ENCODE data around the gene RAB28.

RAB28 gene

DNA sequence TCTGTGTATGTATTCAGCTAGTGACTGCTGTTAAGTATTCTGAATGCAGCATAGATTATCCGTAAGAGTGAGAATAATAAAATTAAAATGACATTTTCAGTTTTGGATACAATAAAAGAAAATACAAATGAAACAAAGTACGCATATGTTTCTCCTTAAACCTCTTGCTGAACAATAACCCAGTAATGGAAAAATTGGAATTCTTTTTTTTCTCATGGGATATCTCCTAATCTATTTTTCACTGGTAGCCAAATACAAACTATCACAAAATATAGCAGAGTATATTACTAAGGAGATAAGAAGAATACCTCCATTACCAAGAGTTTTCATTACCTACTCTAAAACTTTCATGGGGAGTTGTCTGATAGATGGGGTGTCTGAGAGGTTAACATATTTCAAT, 6.0 kb downstream of the RAB28 start:
- H3K9ac ChIP-seq (ENCODE audit: low read length) = no peak overlapping the region
- peaks cover 4% of the 10 kb centered on the region; the same call in 1 of the 2 replicates for H4K20me1 ChIP-seq (ENCODE audit: insufficient read depth, low read length)
- no peaks in the 10 kb centered on the region for H3K27me3 ChIP-seq (ENCODE audit: low read depth, low read length)
- peaks cover 27% of the 10 kb centered on the region for H3K79me2 ChIP-seq (ENCODE audit: low read length)
- no peak overlapping the region for H2AFZ ChIP-seq (ENCODE audit: low read depth, low read length)
- no peak overlapping the region for H3K4me2 ChIP-seq (ENCODE audit: low read length)
- no peak overlapping the region for H3K27ac ChIP-seq (ENCODE audit: low read length)
- TF ChIP-seq, protein P1, sequence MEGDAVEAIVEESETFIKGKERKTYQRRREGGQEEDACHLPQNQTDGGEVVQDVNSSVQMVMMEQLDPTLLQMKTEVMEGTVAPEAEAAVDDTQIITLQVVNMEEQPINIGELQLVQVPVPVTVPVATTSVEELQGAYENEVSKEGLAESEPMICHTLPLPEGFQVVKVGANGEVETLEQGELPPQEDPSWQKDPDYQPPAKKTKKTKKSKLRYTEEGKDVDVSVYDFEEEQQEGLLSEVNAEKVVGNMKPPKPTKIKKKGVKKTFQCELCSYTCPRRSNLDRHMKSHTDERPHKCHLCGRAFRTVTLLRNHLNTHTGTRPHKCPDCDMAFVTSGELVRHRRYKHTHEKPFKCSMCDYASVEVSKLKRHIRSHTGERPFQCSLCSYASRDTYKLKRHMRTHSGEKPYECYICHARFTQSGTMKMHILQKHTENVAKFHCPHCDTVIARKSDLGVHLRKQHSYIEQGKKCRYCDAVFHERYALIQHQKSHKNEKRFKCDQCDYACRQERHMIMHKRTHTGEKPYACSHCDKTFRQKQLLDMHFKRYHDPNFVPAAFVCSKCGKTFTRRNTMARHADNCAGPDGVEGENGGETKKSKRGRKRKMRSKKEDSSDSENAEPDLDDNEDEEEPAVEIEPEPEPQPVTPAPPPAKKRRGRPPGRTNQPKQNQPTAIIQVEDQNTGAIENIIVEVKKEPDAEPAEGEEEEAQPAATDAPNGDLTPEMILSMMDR (IDR thresholded peaks at IDR 0.05; ENCODE audit: low read depth, low read length) = no peak
- TF ChIP-seq EZH2phosphoT487 (IDR thresholded peaks at IDR 0.05; ENCODE audit: low read depth) = no peak
- H3K4me1 ChIP-seq (ENCODE audit: low read length) = peaks cover 12% of the 10 kb centered on the region
- peaks cover 9% of the 10 kb centered on the region for H3K36me3 ChIP-seq (replicated peaks; ENCODE audit: low read depth, low read length)
- H3K4me3 ChIP-seq (ENCODE audit: low read length) = no peak overlapping the region
- no peaks in the 10 kb centered on the region for H3K9me3 ChIP-seq (ENCODE audit: insufficient read depth, low read length)

DNA sequence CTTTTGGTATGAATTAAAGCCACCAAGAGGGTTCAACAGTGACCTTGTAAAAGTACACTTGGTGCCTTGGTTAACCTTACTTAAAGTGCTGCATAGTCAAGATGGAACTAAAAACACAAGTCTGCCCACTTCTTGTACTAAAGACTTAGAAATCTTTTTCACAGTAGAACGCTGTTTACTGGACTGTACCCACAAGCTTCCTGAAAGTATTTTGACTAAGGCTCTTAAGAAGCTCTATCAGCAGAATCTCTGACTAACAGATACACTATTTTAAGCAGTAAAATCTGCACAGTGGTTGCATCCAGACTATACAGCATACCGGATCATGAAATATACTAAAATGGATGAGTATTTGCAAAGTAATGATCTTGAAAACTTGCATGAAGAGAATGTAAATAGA, 7.2 kb downstream of the RAB28 start:
- H4K20me1 ChIP-seq (ENCODE audit: insufficient read depth, low read length) = no peaks in the 10 kb centered on the region
- H2AFZ ChIP-seq (ENCODE audit: low read depth, low read length) = no peak overlapping the region
- no peak overlapping the region for H3K27ac ChIP-seq (ENCODE audit: low read length)
- peaks cover 9% of the 10 kb centered on the region for H3K36me3 ChIP-seq (replicated peaks; ENCODE audit: low read depth, low read length)
- H3K4me2 ChIP-seq (ENCODE audit: low read length) = no peak overlapping the region
- H3K79me2 ChIP-seq (ENCODE audit: low read length) = peaks cover 16% of the 10 kb centered on the region; the same call in 1 of the 2 replicates
- H3K9me3 ChIP-seq (ENCODE audit: insufficient read depth, low read length) = no peaks in the 10 kb centered on the region
- H3K9ac ChIP-seq (ENCODE audit: low read length) = no peak overlapping the region
- no peaks in the 10 kb centered on the region for H3K27me3 ChIP-seq (ENCODE audit: low read depth, low read length)
- H3K4me3 ChIP-seq (ENCODE audit: low read length) = no peak overlapping the region
- peaks cover 6% of the 10 kb centered on the region; the same call in 1 of the 2 replicates for H3K4me1 ChIP-seq (ENCODE audit: low read length)
- TF ChIP-seq EZH2phosphoT487 (IDR thresholded peaks at IDR 0.05; ENCODE audit: low read depth) = no peak
- TF ChIP-seq, protein P1 (IDR thresholded peaks at IDR 0.05; ENCODE audit: low read depth, low read length) = no peak

DNA sequence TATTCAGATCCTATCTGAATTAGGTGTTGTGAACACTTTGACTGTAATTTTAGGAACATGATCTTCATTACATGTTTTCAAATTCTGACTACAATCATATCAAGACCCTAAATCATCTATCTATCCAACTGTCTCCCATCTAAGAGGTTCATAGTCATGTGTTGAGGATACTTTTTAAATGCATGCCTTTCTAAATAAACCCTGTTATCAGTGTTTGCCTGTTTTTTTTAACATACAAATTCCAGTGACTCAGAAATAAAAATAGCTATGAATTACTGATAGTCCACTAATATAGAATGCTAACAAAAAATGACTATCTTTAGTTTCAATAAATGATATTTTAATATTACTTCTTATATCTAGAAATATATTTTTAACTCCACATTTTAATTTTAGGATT, 8.0 kb downstream of the RAB28 start:
- no peak overlapping the region for H2AFZ ChIP-seq (ENCODE audit: low read depth, low read length)
- H3K4me3 ChIP-seq (ENCODE audit: low read length) = no peak overlapping the region
- H3K4me1 ChIP-seq (ENCODE audit: low read length) = no peaks in the 10 kb centered on the region
- no peaks in the 10 kb centered on the region for H4K20me1 ChIP-seq (ENCODE audit: insufficient read depth, low read length)
- H3K79me2 ChIP-seq (ENCODE audit: low read length) = peaks cover 9% of the 10 kb centered on the region; the same call in 1 of the 2 replicates
- TF ChIP-seq, protein P1 (IDR thresholded peaks at IDR 0.05; ENCODE audit: low read depth, low read length) = no peak
- no peak overlapping the region for H3K9ac ChIP-seq (ENCODE audit: low read length)
- no peaks in the 10 kb centered on the region for H3K27me3 ChIP-seq (ENCODE audit: low read depth, low read length)
- H3K36me3 ChIP-seq (replicated peaks; ENCODE audit: low read depth, low read length) = peaks cover 9% of the 10 kb centered on the region
- no peak overlapping the region for H3K4me2 ChIP-seq (ENCODE audit: low read length)
- H3K9me3 ChIP-seq (ENCODE audit: insufficient read depth, low read length) = no peaks in the 10 kb centered on the region
- H3K27ac ChIP-seq (ENCODE audit: low read length) = no peak overlapping the region

DNA sequence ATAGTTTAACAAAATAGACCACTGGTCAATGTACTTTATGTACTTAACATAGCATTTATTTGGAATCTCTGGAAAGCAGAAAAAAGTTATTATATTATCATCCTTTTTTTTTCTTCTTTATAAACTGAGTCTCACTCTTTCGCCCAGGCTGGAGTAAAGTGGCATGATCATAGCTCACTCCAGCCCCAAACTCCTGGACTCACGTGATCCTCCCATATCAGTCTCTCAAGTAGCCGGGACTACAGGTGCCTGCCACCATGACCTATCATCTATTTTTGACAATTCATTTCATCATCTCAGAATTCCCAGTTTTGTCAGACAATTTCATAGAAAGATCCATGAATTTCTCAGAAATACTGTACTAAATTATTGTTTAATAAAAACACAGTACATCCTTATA, 12.7 kb downstream of the RAB28 start:
- TF ChIP-seq, protein P1 (IDR thresholded peaks at IDR 0.05; ENCODE audit: low read depth, low read length) = no peak
- TF ChIP-seq EZH2phosphoT487 (IDR thresholded peaks at IDR 0.05; ENCODE audit: low read depth) = no peak
- H4K20me1 ChIP-seq (ENCODE audit: insufficient read depth, low read length) = no peaks in the 10 kb centered on the region
- H3K36me3 ChIP-seq (replicated peaks; ENCODE audit: low read depth, low read length) = peaks cover 5% of the 10 kb centered on the region
- no peak overlapping the region for H3K4me2 ChIP-seq (ENCODE audit: low read length)
- no peaks in the 10 kb centered on the region for H3K27me3 ChIP-seq (ENCODE audit: low read depth, low read length)
- H3K4me1 ChIP-seq (ENCODE audit: low read length) = no peaks in the 10 kb centered on the region
- H2AFZ ChIP-seq (ENCODE audit: low read depth, low read length) = no peak overlapping the region
- no peaks in the 10 kb centered on the region for H3K9me3 ChIP-seq (ENCODE audit: insufficient read depth, low read length)
- H3K79me2 ChIP-seq (ENCODE audit: low read length) = no peaks in the 10 kb centered on the region
- no peak overlapping the region for H3K27ac ChIP-seq (ENCODE audit: low read length)
- no peak overlapping the region for H3K9ac ChIP-seq (ENCODE audit: low read length)
- no peak overlapping the region for H3K4me3 ChIP-seq (ENCODE audit: low read length)
